Measurements from ENCODE around the gene MIGA2.

- no peak for TF ChIP-seq EZH2 (IDR thresholded peaks at IDR 0.05)
- peak; percentile 63; the same call in 1 of the 2 replicates for TF ChIP-seq POLR2AphosphoS5 (IDR thresholded peaks at IDR 0.05; ENCODE audit: borderline replicate concordance, low read depth, low read length)
- TF ChIP-seq FOXP2 (optimal IDR thresholded peaks at IDR 0.05; ENCODE audit: control extremely low read depth, extremely low read length, insufficient read depth): no peak
Observed at GRCh38 chr9:129081388-129081904, 45.0 kb downstream of the MIGA2 start.

Measured in SK-N-MC (cell line).